CD4-positive, alpha-beta memory T cell (primary cell): ENCODE results near the gene ABHD11. TPM values are rescaled to one million over a fixed set of nuclear protein-coding genes. Genes with fewer than 3 reads are reported as not detected.
A peak's percentile ranks its signal among the peaks of the same experiment; 100 is the strongest.

ENCODE experiments used
- CTCF ChIA-PET: fragments of 350-600 bp; sonication (Branson Sonifier 250); formaldehyde crosslinking; loops from one replicate; lab custom pipeline; 2021; ENCODE audit warnings: inconsistent platforms; ENCODE audit not compliant: partially characterized antibody; lab: Charles Lee
- POLR2A ChIA-PET: fragments of 350-600 bp; sonication (Branson Sonifier 250); formaldehyde crosslinking; loops from one replicate; lab custom pipeline; 2021; ENCODE audit not compliant: partially characterized antibody; lab: Charles Lee
- DNase-seq, 5 donors: peaks; one replicate each; pipeline versions ENCODE4 v3.0.0 to v3.0.0-alpha.2; 2020 to 2022; ENCODE audit warnings: mixed read lengths in 1 of 5
- H3K27ac ChIP-seq: one replicate; pipeline ENCODE4 v1.7.0; 2013; ENCODE audit warnings: low read depth, low read length
- H3K27me3 ChIP-seq: 2 replicates; pipeline ENCODE4 v1.7.0; 2013; ENCODE audit warnings: mild to moderate bottlenecking, low read length, moderate library complexity; ENCODE audit not compliant: insufficient read depth
- H3K36me3 ChIP-seq: 2 replicates; pipeline ENCODE4 v1.7.0; 2013; ENCODE audit warnings: mild to moderate bottlenecking, low read length, moderate library complexity; ENCODE audit not compliant: insufficient read depth
- H3K4me1 ChIP-seq: 2 replicates; pipeline ENCODE4 v1.7.0; 2013; ENCODE audit warnings: mild to moderate bottlenecking, low read length, moderate library complexity; ENCODE audit not compliant: insufficient read depth
- H3K4me3 ChIP-seq, 2 donors: one replicate each; pipeline ENCODE4 v1.7.0; 2013; ENCODE audit warnings: low read length in 2 of 2, mild to moderate bottlenecking in 1 of 2
- H3K9me3 ChIP-seq, 2 donors: one replicate each; pipeline ENCODE4 v1.7.0; 2013; ENCODE audit warnings: low read length in 2 of 2, control low read depth in 1 of 2; ENCODE audit not compliant: control insufficient read depth in 1 of 2
- H3K27ac Mint-ChIP-seq, 7 donors: one replicate each; pipeline ENCODE4 v1.8.0; 2020 to 2021; ENCODE audit warnings: mixed read lengths in 7 of 7, mild to moderate bottlenecking in 6 of 7, inconsistent platforms in 3 of 7, moderate library complexity in 3 of 7
- H3K27me3 Mint-ChIP-seq, 2 donors: one replicate each; pipeline ENCODE4 v1.8.0; 2020 to 2021; ENCODE audit warnings: mixed read lengths in 2 of 2
- H3K36me3 Mint-ChIP-seq, 2 donors: one replicate each; pipeline ENCODE4 v1.8.0; 2020 to 2021; ENCODE audit warnings: mixed read lengths in 2 of 2, inconsistent platforms in 1 of 2, mild to moderate bottlenecking in 1 of 2
- H3K4me1 Mint-ChIP-seq, 4 donors: one replicate each; pipeline ENCODE4 v1.8.0; 2020 to 2021; ENCODE audit warnings: mixed read lengths in 4 of 4, mild to moderate bottlenecking in 1 of 4
- H3K4me3 Mint-ChIP-seq, 8 donors: one replicate each; pipeline ENCODE4 v1.8.0; 2020 to 2021; ENCODE audit warnings: mixed read lengths in 8 of 8, mild to moderate bottlenecking in 7 of 8, moderate library complexity in 6 of 8, inconsistent platforms in 3 of 8
- H3K9me3 Mint-ChIP-seq, 8 donors: one replicate each; pipeline ENCODE4 v1.8.0; 2020 to 2021; ENCODE audit warnings: mixed read lengths in 8 of 8, mild to moderate bottlenecking in 5 of 8, inconsistent platforms in 3 of 8, moderate library complexity in 1 of 8
- intact Hi-C: fragments of 100-400 bp; cut with micrococcal nuclease; formaldehyde crosslinking; loops from one replicate; pipeline ENCODE4 v1.15.1; 2023
- microRNA-seq: library from miRNA; unstranded; fragments of <30 nt; microRNA quantifications from one replicate; pipeline ENCODE4 v1.2.0, GENCODE V29; 2021; ENCODE audit warnings: borderline replicate concordance, borderline number of aligned reads, borderline microRNAs expressed, mixed read lengths
- polyA plus RNA-seq, 2 donors: library from polyadenylated mRNA; unstranded; fragments of 300-500 nt; fragmentation: Illumina TruSeq; gene quantifications; one replicate each; pipeline ENCODE4 v1.2.3, GENCODE V29; 2021
- total RNA-seq, 2 experiments: library from RNA; stranded (reverse); gene quantifications; one replicate each; pipeline ENCODE4 v1.2.3, GENCODE V29; 2021

The ABHD11 gene
- total and polyA plus RNA-seq, 4 experiments from 2014 or later, result 7.4 to 23.9 (median 17.7) TPM

GRCh38 chr7:73698410-73698809, 40.2 kb downstream of the ABHD11 start:
- Histone ChIP-seq H3K9me3 (no peaks in the 10 kb centered on the region), H3K27me3 (no peaks in the 10 kb centered on the region), H3K4me3 (no peak overlapping the region), H3K4me1 (no peaks in the 10 kb centered on the region), H3K27ac (no peak overlapping the region), H3K36me3 (peaks cover 55% of the 10 kb centered on the region)
- intact Hi-C loops, result no loop called here
- H3K9me3 Mint-ChIP-seq, result peaks cover 0 to 3% (median 0%) of the 10 kb centered on the region in 8 donors
- H3K4me3 Mint-ChIP-seq, result no peak overlapping the region
- no peak overlapping the region for H3K27ac Mint-ChIP-seq
- no peaks in the 10 kb centered on the region for H3K27me3 Mint-ChIP-seq
- peaks cover 39 to 58% of the 10 kb centered on the region in 2 donors for H3K36me3 Mint-ChIP-seq
- no peak for DNase-seq
- H3K4me1 Mint-ChIP-seq, result peaks cover 0 to 4% (median 3%) of the 10 kb centered on the region in 4 donors
- ChIA-PET POLR2A (no interaction called here), CTCF (interaction anchor here (0.5 to 1.9 kb wide), 4 partner anchors 33 to 94 kb away, joined by 3 to 6 read pairs (median 4); no protein-coding TSS in a partner anchor)

- ChIA-PET CTCF (interaction anchor here (0.9 to 1.7 kb wide), 2 partner anchors 11 to 29 kb away, joined by 3 to 6 read pairs; no protein-coding TSS in a partner anchor), POLR2A (no interaction called here)
- Mint-ChIP-seq H3K9me3 (peaks cover 0 to 3% (median 0%) of the 10 kb centered on the region in 8 donors), H3K4me3 (no peak overlapping the region), H3K36me3 (peaks cover 52 to 59% of the 10 kb centered on the region in 2 donors), H3K4me1 (peaks cover 0 to 2% (median under 1%) of the 10 kb centered on the region in 4 donors), H3K27me3 (no peaks in the 10 kb centered on the region), H3K27ac (peak overlapping the region in 1 of 7 donors; percentile 7)
- H3K36me3 ChIP-seq, result peaks cover 75% of the 10 kb centered on the region
- no peaks in the 10 kb centered on the region for H3K9me3 ChIP-seq
- intact Hi-C loops, result no loop called here
- no peak overlapping the region for H3K27ac ChIP-seq
- no peaks in the 10 kb centered on the region for H3K4me1 ChIP-seq
- DNase-seq, result no peak
- no peak overlapping the region for H3K4me3 ChIP-seq
- H3K27me3 ChIP-seq, result no peaks in the 10 kb centered on the region
These were observed 42.2 kb downstream of the ABHD11 start for GRCh38 chr7:73696372-73696771.

- no peak overlapping the region for H3K4me3 Mint-ChIP-seq
These were observed 48.0 kb downstream of the ABHD11 start for GRCh38 chr7:73690646-73691045.

GRCh38 chr7:73688288-73688687, 50.3 kb downstream of the ABHD11 start:
- Histone ChIP-seq H3K27ac (no peak overlapping the region), H3K27me3 (no peaks in the 10 kb centered on the region), H3K4me3 (no peak overlapping the region), H3K9me3 (no peaks in the 10 kb centered on the region), H3K4me1 (peaks cover 6% of the 10 kb centered on the region), H3K36me3 (peaks cover 51% of the 10 kb centered on the region)
- ChIA-PET POLR2A (no interaction called here), CTCF (no interaction called here)
- Mint-ChIP-seq H3K27me3 (no peaks in the 10 kb centered on the region), H3K36me3 (peaks cover 46 to 60% of the 10 kb centered on the region in 2 donors), H3K9me3 (peaks cover 0 to 1% (median 0%) of the 10 kb centered on the region in 8 donors), H3K4me3 (peak overlapping the region in 1 of 8 donors; percentile 31), H3K27ac (peak overlapping the region in 1 of 7 donors; percentile 60), H3K4me1 (peaks cover 6 to 27% (median 16%) of the 10 kb centered on the region in 4 donors)
- DNase-seq, result no peak
- intact Hi-C loops, result no loop called here

More at GRCh38 chr7:73690646-73691045, 48.0 kb downstream of the ABHD11 start:
- H3K9me3 ChIP-seq, result no peaks in the 10 kb centered on the region
- H3K4me1 ChIP-seq, result no peaks in the 10 kb centered on the region
- H3K4me3 ChIP-seq, result no peak overlapping the region
- peaks cover 72% of the 10 kb centered on the region for H3K36me3 ChIP-seq
- Mint-ChIP-seq H3K9me3 (peaks cover 0 to 1% (median 0%) of the 10 kb centered on the region in 8 donors), H3K36me3 (peaks cover 57 to 64% of the 10 kb centered on the region in 2 donors), H3K27ac (peak overlapping the region in 1 of 7 donors; percentile 3), H3K27me3 (no peaks in the 10 kb centered on the region), H3K4me1 (peaks cover 5 to 13% (median 9%) of the 10 kb centered on the region in 4 donors)
- no peaks in the 10 kb centered on the region for H3K27me3 ChIP-seq
- intact Hi-C loops, result no loop called here
- ChIA-PET POLR2A (interaction anchor here (0.7 kb wide), 1 partner anchor 23 kb away, joined by 3 read pairs; the partner anchor contains the start of gene VPS37D), CTCF (no interaction called here)
- H3K27ac ChIP-seq, result no peak overlapping the region
- DNase-seq, result no peak

Small RNA genes lying within 50 kb of the gene (microRNA-seq; reads per million reads assigned to microRNA genes)
- gene MIR4284, result not detected

Other genes with a start within 250 kb of the ABHD11 start
- gene BAZ1B, start 216.5 kb downstream of the ABHD11 start, total RNA-seq, result 10 to 100 TPM; 75.3 to 78.6 TPM
- 10 to 100 TPM in 1 of 2 donors, 1 to 10 TPM in 1; 5.8 to 29.1 TPM for gene BAZ1B, start 216.5 kb downstream of the ABHD11 start, polyA plus RNA-seq
- gene BCL7B, start 181.1 kb downstream of the ABHD11 start, total RNA-seq, result 10 to 100 TPM; 57.0 to 58.0 TPM
- gene BCL7B, start 181.1 kb downstream of the ABHD11 start, polyA plus RNA-seq, result 100 to 1,000 TPM in 1 of 2 donors, 10 to 100 TPM in 1; 84.2 to 112 TPM
- gene TBL2, start 160.2 kb downstream of the ABHD11 start, total RNA-seq, result 10 to 100 TPM; 45.4 to 47.5 TPM
- gene TBL2, start 160.2 kb downstream of the ABHD11 start, polyA plus RNA-seq, result 10 to 100 TPM; 15.6 to 20.5 TPM
- gene MLXIPL, start 114.3 kb downstream of the ABHD11 start, total RNA-seq, result not detected
- not detected for gene MLXIPL, start 114.3 kb downstream of the ABHD11 start, polyA plus RNA-seq
- not detected for gene VPS37D, start 71.0 kb downstream of the ABHD11 start, total RNA-seq
- not detected for gene VPS37D, start 71.0 kb downstream of the ABHD11 start, polyA plus RNA-seq
- 10 to 100 TPM; 16.3 to 16.5 TPM for gene DNAJC30, start 55.3 kb downstream of the ABHD11 start, total RNA-seq
- gene DNAJC30, start 55.3 kb downstream of the ABHD11 start, polyA plus RNA-seq, result 1 to 10 TPM; 8.3 to 9.4 TPM
- gene BUD23, start 55.2 kb downstream of the ABHD11 start, total RNA-seq, result 10 to 100 TPM; 54.3 to 60.6 TPM
- gene BUD23, start 55.2 kb downstream of the ABHD11 start, polyA plus RNA-seq, result 100 to 1,000 TPM; 114 to 187 TPM
- 1 to 10 TPM; 7.5 to 8.3 TPM for gene STX1A, start 19.1 kb downstream of the ABHD11 start, total RNA-seq
- gene STX1A, start 19.1 kb downstream of the ABHD11 start, polyA plus RNA-seq, result 1 to 10 TPM; 1.2 to 3.3 TPM
- gene CLDN3, start 31.5 kb upstream of the ABHD11 start, total RNA-seq, result not detected
- not detected for gene CLDN3, start 31.5 kb upstream of the ABHD11 start, polyA plus RNA-seq
- gene CLDN4, start 92.2 kb upstream of the ABHD11 start, total RNA-seq, result not detected
- under 1 TPM in 1 of 2 donors, not detected in 1; 0.05 TPM for gene CLDN4, start 92.2 kb upstream of the ABHD11 start, polyA plus RNA-seq
- gene METTL27, start 103.7 kb upstream of the ABHD11 start, total RNA-seq, result 1 to 10 TPM; 6.1 to 7.6 TPM
- under 1 TPM in 1 of 2 donors, not detected in 1; 0.49 TPM for gene METTL27, start 103.7 kb upstream of the ABHD11 start, polyA plus RNA-seq
- gene TMEM270, start 122.4 kb upstream of the ABHD11 start, total RNA-seq, result not detected
- gene TMEM270, start 122.4 kb upstream of the ABHD11 start, polyA plus RNA-seq, result not detected